GM23338 (cell line): ENCODE measurements around the gene PTPRN2. TPM values are rescaled to one million over a fixed set of nuclear protein-coding genes. Genes with fewer than 3 reads are reported as not detected.

Experiments
- ATAC-seq: fragments of 200-7000 bp; cut with Tn5 transposase; 3 replicates; pipeline ENCODE4 v1.9.1; 2020
- DNase-seq: peaks from one replicate; pipeline ENCODE4 v3.0.0-alpha.2; 2015; ENCODE audit warnings: low spot score
- H2AFZ ChIP-seq: fragments of 200-600 bp; sonication (generic); 2 replicates; pipeline ENCODE4 v1.8.0; 2016; ENCODE audit warnings: antibody characterized with exemption, mild to moderate bottlenecking, moderate library complexity
- H3F3A ChIP-seq: fragments of 200-600 bp; sonication (generic); replicated peaks from 2 replicates; pipeline ENCODE4 v1.8.0; 2017; ENCODE audit warnings: antibody characterized with exemption, mixed run types, low read depth
- H3K27ac ChIP-seq: fragments of 200-600 bp; sonication (generic); 2 replicates; pipeline ENCODE4 v1.6.1; 2016; ENCODE audit warnings: low read depth
- H3K27me3 ChIP-seq: fragments of 200-600 bp; sonication (generic); 2 replicates; pipeline ENCODE4 v1.8.0; 2016; ENCODE audit warnings: mild to moderate bottlenecking, mixed run types, moderate library complexity; ENCODE audit not compliant: insufficient read depth
- H3K36me3 ChIP-seq: fragments of 200-600 bp; sonication (generic); 2 replicates; pipeline ENCODE4 v1.8.0; 2016; ENCODE audit warnings: mild to moderate bottlenecking; ENCODE audit not compliant: insufficient read depth
- H3K4me1 ChIP-seq: fragments of 200-600 bp; sonication (generic); 2 replicates; pipeline ENCODE4 v1.8.0; 2016; ENCODE audit warnings: mild to moderate bottlenecking, moderate library complexity; ENCODE audit not compliant: insufficient read depth
- H3K4me2 ChIP-seq: fragments of 200-600 bp; sonication (generic); 2 replicates; pipeline ENCODE4 v1.7.1; 2017; ENCODE audit warnings: mixed run types
- H3K4me3 ChIP-seq: fragments of 200-600 bp; sonication (generic); 2 replicates; pipeline ENCODE4 v1.6.1; 2016; ENCODE audit warnings: mixed run types
- H3K79me2 ChIP-seq: fragments of 200-600 bp; sonication (generic); replicated peaks from 2 replicates; pipeline ENCODE4 v1.8.0; 2017; ENCODE audit warnings: mild to moderate bottlenecking; ENCODE audit not compliant: insufficient read depth
- H3K9me2 ChIP-seq: fragments of 200-600 bp; sonication (generic); 2 replicates; pipeline ENCODE4 v1.8.0; 2017; ENCODE audit not compliant: insufficient read depth
- H4K20me1 ChIP-seq: fragments of 200-600 bp; sonication (generic); replicated peaks from 2 replicates; pipeline ENCODE4 v1.8.0; 2017; ENCODE audit warnings: mild to moderate bottlenecking; ENCODE audit not compliant: insufficient read depth
- H3K27ac Mint-ChIP-seq: 2 replicates; pipeline ENCODE4 v1.8.0; 2020; ENCODE audit warnings: inconsistent platforms, mild to moderate bottlenecking, moderate library complexity, mixed read lengths
- H3K27me3 Mint-ChIP-seq: 3 replicates; pipeline ENCODE4 v1.8.0; 2022; ENCODE audit warnings: low read depth, mild to moderate bottlenecking, moderate library complexity, mixed read lengths, inconsistent platforms; ENCODE audit not compliant: insufficient read depth, poor library complexity
- H3K36me3 Mint-ChIP-seq: 3 replicates; pipeline ENCODE4 v1.8.0; 2021; ENCODE audit warnings: low read depth, mild to moderate bottlenecking, inconsistent platforms, moderate library complexity, mixed read lengths
- H3K4me1 Mint-ChIP-seq: 3 replicates; pipeline ENCODE4 v1.8.0; 2020; ENCODE audit warnings: mild to moderate bottlenecking, inconsistent platforms, mixed read lengths
- H3K4me3 Mint-ChIP-seq: 3 replicates; pipeline ENCODE4 v1.8.0; 2021; ENCODE audit warnings: moderate library complexity, mild to moderate bottlenecking, inconsistent platforms, mixed read lengths
- H3K9me3 Mint-ChIP-seq: 3 replicates; pipeline ENCODE4 v1.8.0; 2020; ENCODE audit warnings: moderate library complexity, mild to moderate bottlenecking, inconsistent platforms, mixed read lengths
- CREB1 ChIP-seq: fragments of 250-450 bp; sonication (Bioruptor Pico); IDR thresholded peaks from 2 replicates; pipeline ENCODE4 v1.5.0; 2020; ENCODE audit warnings: low read depth, mild to moderate bottlenecking, moderate library complexity
- CTCF ChIP-seq, 2 experiments: fragments of 200-600 bp in 1 of 2; sonication (generic) in 1 of 2; conservative IDR thresholded peaks; 2 replicates each; pipeline versions ENCODE4 v1.5.1 to v1.6.1; 2016 to 2017; ENCODE audit warnings: antibody characterized with exemption in 2 of 2, low read depth in 2 of 2, mild to moderate bottlenecking in 2 of 2, moderate library complexity in 1 of 2
- REST ChIP-seq: IDR thresholded peaks from one replicate; pipeline ENCODE4 v1.6.1; 2018; ENCODE audit warnings: antibody characterized with exemption; ENCODE audit not compliant: unreplicated experiment
- ZNF462 ChIP-seq: fragments of 250-450 bp; sonication (Bioruptor Pico); IDR thresholded peaks from 2 replicates; pipeline ENCODE4 v1.5.0; 2020; ENCODE audit warnings: mild to moderate bottlenecking, moderate library complexity
- polyA plus RNA-seq: library from polyadenylated mRNA; unstranded; fragments of >200 nt; fragmentation: Nextera tagmentation; extraction: Ambion mirVana; gene quantifications from 2 replicates; pipeline ENCODE4 v1.2.1, GENCODE V29; 2016
- total RNA-seq: library from RNA; depleted of rRNA; stranded (reverse); fragments of >200 nt; shearing (Covaris generic); gene quantifications from 2 replicates; pipeline ENCODE4 v1.2.3, GENCODE V29; 2014

Gene PTPRN2
- total and polyA plus RNA-seq, 2 experiments from 2014 or later: 0.87 to 4.0 TPM

GRCh38 chr7:158141221-158141582 lies 446.4 kb downstream of the PTPRN2 start:
- Histone ChIP-seq H3K4me3 (no peak overlapping the region), H3F3A (no peaks in the 10 kb centered on the region), H3K36me3 (peaks cover 3% of the 10 kb centered on the region; the same call in 1 of the 2 replicates), H3K27ac (no peak overlapping the region), H3K9me2 (no peaks in the 10 kb centered on the region), H3K4me1 (no peaks in the 10 kb centered on the region), H4K20me1 (no peaks in the 10 kb centered on the region), H2AFZ (no peak overlapping the region), H3K79me2 (no peaks in the 10 kb centered on the region), H3K4me2 (no peak overlapping the region), H3K27me3 (no peaks in the 10 kb centered on the region)
- DNase-seq (no peak), ATAC-seq (no peak)
- H3K27me3 Mint-ChIP-seq: peaks cover 12% of the 10 kb centered on the region
- no peak overlapping the region for H3K27ac Mint-ChIP-seq
- H3K4me1 Mint-ChIP-seq: no peaks in the 10 kb centered on the region
- no peak overlapping the region for H3K4me3 Mint-ChIP-seq
- no peak for TF ChIP-seq ZNF462 (CRISPR knock-in tag)
- no peak for TF ChIP-seq REST
- TF ChIP-seq CREB1 (CRISPR knock-in tag): no peak
- no peak for TF ChIP-seq CTCF (conservative IDR thresholded peaks at IDR 0.05; ENCODE audit: low read depth in 2 of 2)
- H3K9me3 Mint-ChIP-seq: peaks cover 99% of the 10 kb centered on the region
- peaks cover 78% of the 10 kb centered on the region for H3K36me3 Mint-ChIP-seq
